ENCODE results near the gene KCNIP1. TPM values are rescaled to one million over a fixed set of nuclear protein-coding genes. Genes with fewer than 3 reads are reported as not detected.
A peak's percentile ranks its signal among the peaks of the same experiment; 100 is the strongest.

The KCNIP1 gene
- total RNA-seq, 1 donor from 2014 or later, result not detected

DNA sequence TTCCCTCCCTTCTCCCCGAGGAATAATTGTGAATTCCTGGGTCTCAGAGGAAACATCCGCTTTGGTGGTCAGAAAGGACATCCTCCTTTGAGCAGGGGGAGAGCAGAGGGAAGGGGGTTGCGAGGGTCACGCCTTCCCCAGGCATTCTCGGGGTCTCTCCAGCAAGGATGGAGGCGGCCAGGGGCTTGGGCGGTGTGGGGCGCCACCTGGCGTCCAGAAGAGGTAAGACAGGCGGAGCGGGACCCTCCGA lies 129.1 kb downstream of the KCNIP1 start:
- H3K36me3 ChIP-seq, result no peaks in the 10 kb centered on the region
- TF ChIP-seq POLR2AphosphoS5 (IDR thresholded peaks at IDR 0.05; ENCODE audit: insufficient read depth in 1 of 2, low read depth in 1 of 2), result peak in 1 of 2 donors; percentile 42
- TF ChIP-seq POLR2A (IDR thresholded peaks at IDR 0.05), result no peak
- peak; percentile 84 to 98 (median 98) for TF ChIP-seq CTCF (IDR thresholded peaks at IDR 0.05)
- H3K27me3 ChIP-seq, result no peaks in the 10 kb centered on the region
- no peaks in the 10 kb centered on the region for H3K9me3 ChIP-seq
- DNase-seq (ENCODE audit: extremely low spot score in 2 of 2), result no peak
- H3K4me3 ChIP-seq, result peak overlapping the region; percentile 24 to 32
- H3K27ac ChIP-seq, result peak overlapping the region; percentile 77
- peaks cover 24% of the 10 kb centered on the region for H3K4me1 ChIP-seq
- intact Hi-C loops (cut with DNase I), result no loop called here

GRCh38 chr5:170633235-170634081 lies 129.6 kb downstream of the KCNIP1 start:
- peak overlapping the region; percentile 80 for H3K27ac ChIP-seq
- H3K36me3 ChIP-seq, result no peaks in the 10 kb centered on the region
- no peak for DNase-seq (ENCODE audit: extremely low spot score in 2 of 2)
- intact Hi-C loops (cut with DNase I), result no loop called here
- H3K9me3 ChIP-seq, result no peaks in the 10 kb centered on the region
- TF ChIP-seq CTCF (IDR thresholded peaks at IDR 0.05) (no peak), POLR2A (IDR thresholded peaks at IDR 0.05) (no peak), POLR2AphosphoS5 (IDR thresholded peaks at IDR 0.05; ENCODE audit: insufficient read depth in 1 of 2, low read depth in 1 of 2) (peak in 1 of 2 donors; percentile 8)
- H3K27me3 ChIP-seq, result no peaks in the 10 kb centered on the region
- H3K4me3 ChIP-seq, result peak overlapping the region; percentile 24 to 32
- H3K4me1 ChIP-seq, result peaks cover 24% of the 10 kb centered on the region

DNA sequence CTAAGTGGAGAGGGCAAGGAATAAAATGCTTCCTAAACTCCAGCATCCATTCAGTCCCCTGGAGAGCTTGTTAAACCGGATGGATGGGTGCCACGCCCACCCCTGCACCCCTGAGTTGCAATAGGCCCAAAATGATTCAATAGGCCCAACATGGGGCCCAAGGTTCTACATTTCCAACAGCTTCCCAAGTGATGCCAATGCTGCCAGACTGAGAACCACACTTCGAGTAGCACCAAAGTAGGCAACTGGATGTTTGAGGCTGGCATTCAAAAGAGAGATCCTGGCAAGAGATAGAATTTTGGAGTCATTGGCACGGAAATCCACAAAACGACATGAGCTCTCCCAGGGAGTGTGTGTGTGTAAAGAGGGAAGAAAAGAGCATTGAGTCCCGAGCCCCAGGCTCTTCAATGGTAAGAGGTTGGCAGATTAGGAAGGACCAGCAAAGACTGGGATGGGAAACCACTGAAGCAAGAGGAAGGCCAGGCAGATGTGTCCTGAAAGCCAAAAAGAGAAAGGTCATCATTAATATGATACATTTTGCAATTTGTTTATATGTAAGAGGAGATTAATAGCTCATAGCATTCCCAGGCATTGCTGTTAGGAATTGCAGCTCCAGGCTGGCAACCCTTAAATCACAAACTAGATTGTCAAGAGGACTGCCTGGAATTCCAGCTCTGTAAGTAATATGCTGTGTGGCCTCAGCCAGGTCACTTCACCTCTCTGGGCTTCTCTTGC lies 130.6 kb downstream of the KCNIP1 start:
- H3K4me1 ChIP-seq, result peaks cover 24% of the 10 kb centered on the region
- intact Hi-C loops (cut with DNase I), result no loop called here
- TF ChIP-seq CTCF (IDR thresholded peaks at IDR 0.05) (no peak), POLR2A (IDR thresholded peaks at IDR 0.05) (no peak), POLR2AphosphoS5 (IDR thresholded peaks at IDR 0.05; ENCODE audit: insufficient read depth in 1 of 2, low read depth in 1 of 2) (no peak)
- H3K9me3 ChIP-seq, result no peaks in the 10 kb centered on the region
- H3K4me3 ChIP-seq, result peak overlapping the region; percentile 16 to 30
- H3K36me3 ChIP-seq, result no peaks in the 10 kb centered on the region
- DNase-seq (ENCODE audit: extremely low spot score in 2 of 2), result no peak
- peak overlapping the region; percentile 80 for H3K27ac ChIP-seq
- no peaks in the 10 kb centered on the region for H3K27me3 ChIP-seq

- intact Hi-C loops (cut with DNase I), result no loop called here
- H3K36me3 ChIP-seq, result no peaks in the 10 kb centered on the region
- TF ChIP-seq POLR2AphosphoS5 (IDR thresholded peaks at IDR 0.05; ENCODE audit: insufficient read depth in 1 of 2, low read depth in 1 of 2) (no peak), POLR2A (IDR thresholded peaks at IDR 0.05) (no peak), CTCF (IDR thresholded peaks at IDR 0.05) (no peak)
- peaks cover 24% of the 10 kb centered on the region for H3K4me1 ChIP-seq
- no peaks in the 10 kb centered on the region for H3K9me3 ChIP-seq
- no peak for DNase-seq (ENCODE audit: extremely low spot score in 2 of 2)
- H3K27ac ChIP-seq, result no peak overlapping the region
- no peaks in the 10 kb centered on the region for H3K27me3 ChIP-seq
- H3K4me3 ChIP-seq, result no peak overlapping the region
Observed at GRCh38 chr5:170635706-170636105, 131.9 kb downstream of the KCNIP1 start.

GRCh38 chr5:170636206-170636605 lies 132.4 kb downstream of the KCNIP1 start:
- DNase-seq (ENCODE audit: extremely low spot score in 2 of 2), result no peak
- TF ChIP-seq CTCF (IDR thresholded peaks at IDR 0.05), result no peak
- no peak for TF ChIP-seq POLR2A (IDR thresholded peaks at IDR 0.05)
- TF ChIP-seq POLR2AphosphoS5 (IDR thresholded peaks at IDR 0.05; ENCODE audit: insufficient read depth in 1 of 2, low read depth in 1 of 2), result no peak
- intact Hi-C loops (cut with DNase I), result no loop called here

More at GRCh38 chr5:170636206-170636605, 132.4 kb downstream of the KCNIP1 start:
- H3K27ac ChIP-seq, result no peak overlapping the region
- no peaks in the 10 kb centered on the region for H3K9me3 ChIP-seq
- H3K27me3 ChIP-seq, result no peaks in the 10 kb centered on the region
- H3K36me3 ChIP-seq, result no peaks in the 10 kb centered on the region
- no peak overlapping the region for H3K4me3 ChIP-seq
- peaks cover 24% of the 10 kb centered on the region for H3K4me1 ChIP-seq
